ENCODE results near the gene PTPN1.

- TF ChIP-seq CTCF (IDR thresholded peaks at IDR 0.05; ENCODE audit: low read length), result no peak
- no peak for TF ChIP-seq EZH2 (IDR thresholded peaks at IDR 0.05; ENCODE audit: borderline replicate concordance, low read length)
These were observed 82.8 kb downstream of the PTPN1 start for GRCh38 chr20:50593005-50593335.
